EL (cell line): Measurements from ENCODE around the gene KRTAP12-3.
"Not testable (repeated sequence)": the region's sequence is repeated elsewhere in the genome, so short reads cannot be mapped to it uniquely, and the experiment has no call there.

Experiments
- DNase-seq: peaks from one replicate; pipeline ENCODE4 v3.0.0-alpha.2; 2016

The KRTAP12-3 gene

GRCh38 chr21:44686843-44687561, 29.3 kb downstream of the KRTAP12-3 start:
- no peak for DNase-seq

GRCh38 chr21:44687671-44688070, 29.9 kb downstream of the KRTAP12-3 start:
- no peak for DNase-seq

GRCh38 chr21:44689740-44690139, 32.0 kb downstream of the KRTAP12-3 start:
- not testable (repeated sequence) for DNase-seq

- DNase-seq = no peak
These were observed 34.0 kb downstream of the KRTAP12-3 start for GRCh38 chr21:44691686-44692085.

- no peak for DNase-seq
These were observed 35.2 kb downstream of the KRTAP12-3 start for GRCh38 chr21:44692798-44693512.

- DNase-seq = no peak
These were observed 37.0 kb downstream of the KRTAP12-3 start for GRCh38 chr21:44694776-44695175.

DNA sequence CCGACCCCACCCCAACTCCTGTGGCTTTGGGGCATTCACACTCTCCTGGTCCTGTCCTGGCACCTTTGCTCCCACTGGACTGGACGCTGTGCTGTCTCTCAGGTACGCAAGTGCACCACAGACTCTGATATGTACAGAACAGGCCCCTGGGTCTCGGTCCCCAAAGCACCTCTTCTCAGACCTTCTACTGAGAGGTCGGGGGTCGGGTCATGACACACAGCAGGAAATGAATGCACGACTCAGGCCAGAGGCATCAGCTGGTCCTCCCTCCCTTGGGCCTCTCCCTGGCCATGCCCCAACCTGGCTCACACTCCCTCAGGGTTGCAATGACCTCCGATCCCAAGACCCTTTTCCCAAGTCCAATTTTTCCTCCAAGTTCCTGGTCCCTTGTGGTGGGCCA, 37.5 kb downstream of the KRTAP12-3 start:
- DNase-seq = no peak

- DNase-seq = no peak
These were observed 37.9 kb downstream of the KRTAP12-3 start for GRCh38 chr21:44695641-44696040.

- DNase-seq = no peak
These were observed 38.8 kb downstream of the KRTAP12-3 start for GRCh38 chr21:44696572-44696971.

DNA sequence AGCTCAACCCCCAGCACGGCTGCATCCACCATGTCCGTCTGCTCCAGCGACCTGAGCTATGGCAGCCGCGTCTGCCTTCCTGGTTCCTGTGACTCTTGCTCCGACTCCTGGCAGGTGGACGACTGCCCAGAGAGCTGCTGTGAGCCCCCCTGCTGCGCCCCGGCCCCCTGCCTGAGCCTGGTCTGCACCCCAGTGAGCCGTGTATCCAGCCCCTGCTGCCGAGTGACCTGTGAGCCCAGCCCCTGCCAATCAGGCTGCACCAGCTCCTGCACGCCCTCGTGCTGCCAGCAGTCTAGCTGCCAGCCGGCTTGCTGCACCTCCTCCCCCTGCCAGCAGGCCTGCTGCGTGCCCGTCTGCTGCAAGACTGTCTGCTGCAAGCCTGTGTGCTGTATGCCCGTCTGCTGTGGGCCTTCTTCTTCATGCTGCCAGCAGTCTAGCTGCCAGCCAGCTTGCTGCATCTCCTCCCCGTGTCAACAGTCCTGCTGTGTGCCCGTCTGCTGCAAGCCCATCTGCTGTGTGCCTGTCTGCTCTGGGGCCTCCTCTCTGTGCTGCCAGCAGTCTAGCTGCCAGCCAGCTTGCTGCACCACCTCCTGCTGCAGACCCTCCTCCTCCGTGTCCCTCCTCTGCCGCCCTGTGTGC, 39.6 kb downstream of the KRTAP12-3 start, which contains the start of gene KRTAP10-12:
TSS of gene KRTAP10-12 (plus strand) at position 1 of the 639 bp plus-strand sequence. CDS start at position 31, 30 bp downstream.
- DNase-seq = not testable (repeated sequence)

DNA sequence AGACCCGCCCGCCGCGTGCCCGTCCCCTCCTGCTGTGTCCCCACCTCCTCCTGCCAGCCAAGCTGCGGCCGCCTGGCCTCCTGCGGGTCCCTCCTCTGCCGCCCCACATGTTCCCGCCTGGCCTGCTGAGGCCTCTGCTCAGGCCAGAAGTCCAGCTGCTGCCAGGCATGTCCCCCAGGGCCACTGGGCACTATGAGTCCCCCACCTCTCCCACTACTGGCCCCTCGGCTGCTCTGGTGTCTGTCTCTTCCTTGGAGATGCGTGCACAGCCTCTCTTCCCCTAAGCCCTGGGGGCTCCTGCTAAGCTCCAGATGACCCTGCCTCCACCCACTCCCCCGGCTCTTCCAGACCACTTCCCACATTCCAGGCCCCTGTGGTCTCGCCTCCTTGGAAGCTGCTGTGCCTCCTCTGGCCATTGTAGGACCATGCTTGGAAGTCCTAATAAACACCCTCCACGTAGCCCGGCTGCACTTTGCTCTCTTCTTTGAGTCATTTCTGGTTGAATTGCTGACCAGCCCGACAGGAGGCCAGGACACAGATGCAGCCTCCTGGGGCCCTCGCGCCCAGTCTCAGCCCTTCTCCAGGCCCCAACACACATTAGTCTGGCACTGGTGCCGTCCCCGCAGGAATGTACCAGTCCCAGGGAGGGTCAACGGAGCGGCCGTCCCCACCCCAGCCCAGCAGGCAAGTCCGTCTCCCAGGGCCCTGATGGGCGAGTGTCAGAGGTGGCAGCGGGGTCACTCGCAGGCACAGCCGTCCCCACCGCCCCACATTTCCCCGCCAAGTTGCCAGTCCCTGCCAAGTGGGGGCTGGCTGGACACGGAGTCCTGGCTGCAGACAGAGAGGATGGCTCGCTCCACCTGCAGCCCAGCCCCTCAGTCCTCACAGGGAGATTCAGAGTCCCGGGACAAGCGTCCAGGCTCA, 40.3 kb downstream of the KRTAP12-3 start:
- no peak for DNase-seq

GRCh38 chr21:44699502-44700001, 41.8 kb downstream of the KRTAP12-3 start:
- no peak for DNase-seq

- no peak for DNase-seq
These were observed 42.6 kb downstream of the KRTAP12-3 start for GRCh38 chr21:44700101-44701022.

- DNase-seq = no peak
These were observed 43.3 kb downstream of the KRTAP12-3 start for GRCh38 chr21:44701023-44701400.

DNA sequence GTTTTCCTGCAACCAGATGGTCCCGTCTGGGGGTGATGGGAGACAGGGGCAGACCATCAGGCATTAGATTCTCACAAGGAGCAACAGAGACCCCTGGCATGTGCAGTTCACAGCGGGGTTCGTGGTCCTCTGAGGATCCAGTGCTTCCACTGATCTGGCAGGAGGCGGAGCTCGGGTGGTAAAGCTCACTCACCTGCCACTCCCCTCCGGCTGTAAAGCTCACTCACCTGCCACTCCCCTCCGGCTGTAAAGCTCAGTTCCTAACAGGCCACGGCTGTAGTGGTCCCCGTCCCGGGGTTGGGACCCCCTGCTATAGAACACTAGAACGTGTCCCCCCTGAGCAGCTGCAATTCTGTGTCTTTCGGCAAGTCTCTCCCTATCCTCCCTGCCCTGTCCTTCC, 43.8 kb downstream of the KRTAP12-3 start:
- DNase-seq = no peak

DNA sequence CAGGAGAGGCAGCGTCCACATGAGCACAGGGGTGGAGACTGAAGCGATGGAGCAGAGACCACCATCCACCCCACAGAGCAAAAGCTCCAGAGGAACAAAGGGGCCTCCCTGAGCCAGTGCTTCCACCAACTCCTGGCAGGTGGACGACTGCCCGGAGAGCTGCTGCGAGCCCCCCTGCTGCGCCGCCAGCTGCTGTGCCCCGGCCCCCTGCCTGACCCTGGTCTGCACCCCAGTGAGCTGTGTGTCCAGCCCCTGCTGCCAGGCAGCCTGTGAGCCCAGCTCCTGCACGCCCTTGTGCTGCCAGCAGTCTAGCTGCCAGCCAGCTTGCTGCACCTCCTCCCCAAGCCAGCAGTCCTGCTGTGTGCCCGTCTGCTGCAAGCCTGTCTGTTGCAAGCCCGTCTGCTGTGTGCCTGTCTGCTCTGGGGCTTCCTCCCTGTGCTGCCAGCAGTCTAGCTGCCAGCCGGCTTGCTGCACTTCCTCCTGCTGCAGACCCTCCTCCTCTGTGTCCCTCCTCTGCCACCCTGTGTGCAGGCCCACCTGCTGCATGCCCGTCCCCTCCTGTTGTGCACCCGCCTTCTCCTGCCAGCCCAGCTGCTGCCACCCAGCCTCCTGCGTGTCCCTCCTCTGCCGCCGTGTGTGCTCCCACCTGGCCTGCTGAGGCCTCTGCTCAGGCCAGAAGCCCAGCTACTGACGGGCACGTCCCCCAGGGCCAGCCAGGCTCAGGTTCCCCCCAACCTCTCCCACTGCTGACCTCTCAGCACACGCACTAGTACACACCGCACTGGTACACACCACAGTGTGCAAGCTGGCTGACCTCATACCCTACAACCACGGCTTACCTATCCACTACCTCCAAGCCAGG, 44.6 kb downstream of the KRTAP12-3 start:
- no peak for DNase-seq

DNA sequence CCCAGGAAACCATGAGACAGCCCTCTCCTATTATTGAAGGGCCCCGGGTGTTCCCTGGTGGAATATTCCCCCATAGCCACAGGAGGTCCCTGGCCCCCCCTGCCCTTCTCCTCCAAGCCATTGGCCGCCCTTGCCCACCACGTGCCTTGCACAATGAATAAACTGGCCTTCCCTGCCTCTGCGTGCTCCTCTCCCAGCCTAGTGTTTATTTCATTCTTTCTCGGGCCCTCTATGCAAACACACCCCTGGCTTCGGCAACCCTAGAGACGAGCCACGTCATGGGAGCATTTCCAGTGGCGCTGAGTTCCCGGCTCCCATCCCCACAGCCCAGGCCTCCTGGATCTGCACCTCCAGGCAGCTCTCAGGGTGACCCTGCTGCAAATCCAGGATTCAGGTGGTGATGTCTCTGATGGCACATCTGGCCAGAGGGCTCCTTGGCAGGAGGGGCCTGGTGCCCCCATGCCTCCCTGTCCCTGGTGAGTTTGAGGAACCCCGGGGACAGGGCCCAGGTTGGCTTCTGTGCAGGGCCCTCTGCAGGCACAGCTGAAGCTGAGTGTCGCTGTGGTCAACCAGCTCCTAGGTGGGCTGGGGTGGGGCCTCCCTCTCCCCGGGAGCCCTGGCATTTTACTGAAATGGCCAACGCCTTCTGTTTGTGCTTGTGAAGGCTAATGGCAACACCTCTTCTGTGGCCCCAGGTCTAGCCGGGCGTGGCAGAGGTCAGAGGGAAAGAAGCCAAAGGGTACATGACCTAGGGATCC, 45.4 kb downstream of the KRTAP12-3 start:
- DNase-seq = no peak

DNA sequence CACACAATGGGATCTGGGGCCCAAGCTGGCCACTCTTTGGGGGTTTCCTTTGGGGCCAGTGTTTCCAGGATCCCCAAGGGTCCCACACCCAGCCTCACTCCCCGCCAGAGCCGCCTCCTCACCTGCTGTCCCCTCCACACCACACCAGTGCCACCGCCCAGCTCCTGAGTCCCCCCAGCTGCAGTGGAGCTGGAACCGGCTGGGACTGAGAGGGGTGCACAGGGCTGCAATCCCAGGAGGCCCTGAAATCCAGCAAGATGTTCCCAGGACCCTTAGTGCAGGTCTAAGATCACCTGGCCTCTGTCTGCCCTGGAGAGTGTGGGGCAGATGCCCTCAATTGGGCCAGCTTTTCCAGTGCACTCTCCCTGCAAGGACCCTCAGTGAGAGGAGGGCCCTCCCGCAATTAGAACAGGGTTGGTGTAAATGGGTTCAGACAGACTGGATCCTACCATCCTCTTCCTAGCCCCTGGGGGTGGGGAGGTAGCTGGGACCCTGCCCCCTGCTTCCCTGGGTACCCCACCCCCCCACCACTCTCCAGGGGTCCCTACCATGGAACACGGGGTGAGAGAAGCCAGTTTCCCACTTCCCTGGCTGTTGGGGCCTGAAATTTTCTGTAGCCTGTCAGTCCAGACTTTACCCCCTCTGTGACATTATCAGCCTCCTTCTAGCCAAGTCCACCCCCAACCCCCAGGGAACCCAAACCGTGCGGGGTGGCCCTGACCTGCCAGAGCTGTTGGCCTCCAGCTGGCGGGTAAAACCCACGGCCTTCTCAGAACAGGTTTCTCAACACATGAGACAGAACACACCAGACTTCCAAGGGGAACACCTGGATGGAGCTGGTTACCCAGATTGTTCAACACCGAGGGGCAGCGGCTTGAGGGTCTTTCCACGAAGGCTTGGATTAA, 46.3 kb downstream of the KRTAP12-3 start:
- no peak for DNase-seq

DNA sequence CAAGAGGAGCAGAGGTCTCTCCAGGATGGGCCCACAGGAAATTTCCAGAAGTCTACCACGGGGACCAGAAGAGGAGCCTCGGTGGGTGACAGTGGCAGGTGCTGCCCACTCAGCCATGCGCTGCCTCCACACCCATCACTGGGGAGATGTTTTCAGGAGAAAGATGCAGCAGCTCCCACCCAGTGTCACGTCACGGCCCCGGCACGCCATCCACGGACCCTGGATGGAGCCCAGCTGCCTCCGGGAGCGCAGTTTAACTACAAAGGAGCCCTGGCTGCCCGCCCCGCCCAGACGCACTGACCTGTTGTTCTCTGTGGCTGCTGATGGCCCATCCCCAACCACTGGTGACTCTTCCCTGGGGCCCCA, 46.9 kb downstream of the KRTAP12-3 start:
- no peak for DNase-seq
